GM12874 (cell line): ENCODE data around the gene SCUBE1.

Source experiments
- CTCF ChIP-seq: IDR thresholded peaks from 2 replicates; pipeline ENCODE4 v1.5.1; 2011; ENCODE audit warnings: low read depth, mild to moderate bottlenecking, control low read depth, low read length, moderate library complexity; ENCODE audit not compliant: insufficient read depth

SCUBE1 gene

GRCh38 chr22:43213051-43213450 is 130.1 kb downstream of the SCUBE1 start:
- no peak for TF ChIP-seq CTCF

- TF ChIP-seq CTCF, result no peak
These were observed 130.7 kb downstream of the SCUBE1 start for GRCh38 chr22:43212434-43212952.

DNA sequence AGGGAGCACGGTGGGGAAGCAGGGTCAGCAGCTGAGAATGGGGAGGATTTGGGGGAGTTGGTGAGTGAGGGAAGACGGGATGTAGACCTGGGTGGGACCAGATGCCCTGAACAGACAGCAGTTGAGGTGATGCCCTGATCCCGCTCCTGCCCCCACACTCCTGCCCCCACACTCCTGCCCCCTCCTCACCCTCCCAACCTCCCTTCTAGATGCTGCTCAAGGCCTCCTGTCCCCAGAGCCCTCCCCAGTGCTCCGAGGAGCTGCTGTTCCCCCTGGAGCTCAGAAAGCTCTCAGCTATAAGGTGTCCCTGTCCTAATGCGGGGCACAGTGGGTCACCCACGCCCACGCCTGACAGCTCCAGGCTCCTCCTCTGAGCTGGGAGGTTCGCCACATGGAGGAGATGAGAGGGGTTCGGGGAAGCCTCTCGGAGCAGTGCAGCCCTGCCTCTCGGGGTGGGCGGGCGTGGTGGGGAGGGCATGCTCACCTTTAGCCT is 131.2 kb downstream of the SCUBE1 start:
- no peak for TF ChIP-seq CTCF

DNA sequence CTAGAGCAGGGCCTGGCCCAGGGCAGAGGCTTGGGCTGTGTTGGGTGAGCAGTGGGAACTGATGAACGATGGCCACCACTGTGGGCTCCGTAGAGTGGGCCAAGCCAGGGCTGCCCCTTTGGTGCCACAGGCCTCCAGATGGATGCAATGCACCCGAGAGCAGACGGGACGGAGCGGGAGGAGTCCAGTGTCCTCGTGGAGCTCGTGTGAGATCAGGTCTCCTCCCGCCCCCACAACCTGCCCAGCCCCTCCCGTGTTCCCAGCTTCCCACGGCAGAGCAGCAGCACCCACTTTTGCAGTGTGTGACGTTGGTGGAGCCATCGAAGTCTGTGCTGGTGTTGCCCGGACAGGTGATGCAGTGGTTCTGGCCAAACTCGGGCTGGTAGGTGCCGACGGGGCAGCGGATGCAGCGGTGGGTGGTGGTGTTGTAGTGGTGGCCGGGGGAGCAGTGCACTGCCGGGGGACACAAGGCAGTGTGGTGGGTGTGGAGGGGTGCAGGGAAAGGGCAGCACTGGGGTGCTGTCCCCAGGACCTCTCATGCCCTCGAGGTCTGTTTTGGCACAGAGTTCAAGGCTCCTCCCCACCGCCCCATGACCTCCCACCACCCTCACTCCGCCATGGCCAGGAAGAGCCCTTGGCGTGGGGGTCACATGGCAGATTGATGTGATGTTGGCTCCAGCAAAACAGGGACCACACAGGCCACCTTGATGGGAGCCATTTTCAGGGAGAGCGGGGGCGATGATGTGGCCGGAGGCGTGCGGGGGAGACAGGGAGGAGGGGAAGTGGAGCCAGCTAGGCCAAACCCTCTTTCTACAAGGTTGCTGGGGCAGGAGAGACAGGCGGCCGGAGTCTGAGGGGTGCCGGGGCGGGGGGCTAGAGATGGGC is 132.3 kb downstream of the SCUBE1 start:
- no peak for TF ChIP-seq CTCF

DNA sequence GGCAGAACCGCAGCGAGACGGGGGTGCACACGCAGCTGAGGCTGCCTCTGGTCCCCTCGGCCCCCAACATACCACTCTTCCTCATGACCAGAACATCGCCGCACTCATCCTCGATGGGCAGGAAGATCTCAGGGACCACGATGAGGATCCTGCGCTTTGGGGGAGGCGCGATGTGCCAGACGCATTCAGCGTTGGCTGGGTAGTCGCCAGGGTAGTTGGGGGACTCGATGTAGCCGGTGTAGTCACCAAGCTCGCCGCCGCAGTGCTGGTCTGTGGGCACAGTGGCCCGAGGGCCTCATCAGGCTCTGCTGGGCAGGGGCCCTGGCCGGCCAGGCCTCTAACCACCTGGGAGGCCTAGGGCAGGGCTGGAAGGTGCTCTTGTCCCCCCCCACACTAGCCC is 133.2 kb downstream of the SCUBE1 start:
- no peak for TF ChIP-seq CTCF

DNA sequence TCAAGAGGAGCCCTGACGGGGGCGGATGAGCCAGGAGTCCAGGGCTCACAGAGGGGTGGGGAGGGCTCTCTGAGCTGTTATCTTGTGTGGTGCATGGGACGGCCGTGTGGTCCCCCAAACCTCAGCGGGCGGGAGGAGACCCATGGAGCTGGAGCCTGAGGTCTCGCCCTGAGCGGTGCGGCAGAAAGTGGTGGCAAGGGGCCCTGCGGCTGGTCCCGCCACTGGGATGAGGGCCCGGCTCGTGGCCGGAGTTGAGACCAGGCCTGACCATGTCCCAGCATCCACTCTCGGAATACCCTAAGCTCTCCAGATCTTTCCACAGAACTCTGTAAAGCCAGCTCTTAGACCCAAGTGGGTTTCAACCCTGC is 133.7 kb downstream of the SCUBE1 start:
- no peak for TF ChIP-seq CTCF

DNA sequence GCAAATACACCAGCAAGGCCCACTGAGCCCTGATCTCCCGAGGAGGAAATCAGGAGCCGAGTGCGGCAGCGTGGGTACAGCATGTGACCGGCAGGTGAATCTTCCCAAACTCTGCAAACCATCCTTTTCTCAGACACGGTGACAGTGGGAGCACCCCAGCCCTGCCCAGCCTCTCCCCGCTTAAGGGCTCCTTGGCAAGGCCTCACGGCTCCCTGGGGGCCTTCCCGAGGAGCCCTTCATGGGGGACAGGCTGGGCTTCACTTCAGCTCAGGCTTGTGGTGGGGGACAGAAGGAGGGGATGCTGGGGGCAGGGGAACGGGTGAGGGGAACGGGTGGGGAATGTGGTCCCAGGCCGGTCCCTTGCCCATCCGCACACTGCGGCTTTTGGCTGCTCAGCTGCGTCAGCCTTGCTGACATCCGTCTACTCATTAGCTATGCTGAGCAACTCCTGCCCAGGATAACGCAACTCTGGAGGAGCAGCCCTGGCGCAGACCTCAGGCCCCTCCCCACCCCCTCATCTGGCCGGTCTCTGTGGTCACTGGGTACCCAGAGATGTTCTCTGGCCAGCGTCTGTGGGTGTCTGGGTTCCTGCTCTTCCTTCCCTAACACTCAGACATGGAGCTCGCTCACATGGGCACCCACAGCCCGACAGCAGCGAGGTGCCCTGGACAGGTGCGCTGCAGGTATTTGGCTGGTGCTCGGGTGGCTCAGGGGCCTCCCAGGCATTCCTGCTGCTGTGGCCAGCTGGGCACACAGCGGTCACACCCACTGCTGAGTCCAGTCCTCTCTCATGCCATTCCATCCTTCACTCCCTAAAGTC is 134.3 kb downstream of the SCUBE1 start:
- no peak for TF ChIP-seq CTCF
